Retinal pigment epithelial cell (primary cell): Measurements from ENCODE around the gene AOPEP.

ENCODE experiments used
- DNase-seq: peaks from one replicate; pipeline ENCODE4 v3.0.0-alpha.2; 2010; ENCODE audit warnings: low read depth
- H3K4me3 ChIP-seq: 2 replicates; pipeline ENCODE4 v1.5.1; 2011; ENCODE audit warnings: mild to moderate bottlenecking, low read length, control low read depth, moderate library complexity
- CTCF ChIP-seq: conservative IDR thresholded peaks from 2 replicates; pipeline ENCODE4 v1.5.1; 2011; ENCODE audit warnings: low read depth, low read length, control low read depth, inconsistent platforms

Gene AOPEP

GRCh38 chr9:94919376-94920098 is 193.0 kb downstream of the AOPEP start:
- no peak overlapping the region for H3K4me3 ChIP-seq
- DNase-seq: no peak
- TF ChIP-seq CTCF: no peak

GRCh38 chr9:94920420-94921091 is 194.1 kb downstream of the AOPEP start:
- TF ChIP-seq CTCF: no peak
- no peak for DNase-seq
- no peak overlapping the region for H3K4me3 ChIP-seq

GRCh38 chr9:94921092-94921471 is 194.6 kb downstream of the AOPEP start:
- no peak for DNase-seq
- no peak for TF ChIP-seq CTCF
- H3K4me3 ChIP-seq: no peak overlapping the region

- no peak overlapping the region for H3K4me3 ChIP-seq
- TF ChIP-seq CTCF: no peak
- DNase-seq: no peak
These were observed 195.2 kb downstream of the AOPEP start for GRCh38 chr9:94921656-94922055.

- TF ChIP-seq CTCF: no peak
- no peak overlapping the region for H3K4me3 ChIP-seq
- DNase-seq: peak; percentile 91
These were observed 195.7 kb downstream of the AOPEP start for GRCh38 chr9:94922098-94922607.

- no peak for TF ChIP-seq CTCF
- no peak overlapping the region for H3K4me3 ChIP-seq
- DNase-seq: no peak
These were observed 196.2 kb downstream of the AOPEP start for GRCh38 chr9:94922691-94923107.
